Measurements from ENCODE around the gene BPGM.
"Not testable (repeated sequence)": the region's sequence is repeated elsewhere in the genome, so short reads cannot be mapped to it uniquely, and the experiment has no call there.

The BPGM gene

GRCh38 chr7:134685250-134685649 lies 38.6 kb downstream of the BPGM start:
- Histone ChIP-seq H3K27ac (ENCODE audit: insufficient read depth in 1 of 2, low read depth in 1 of 2, low read length in 2 of 2, poor library complexity in 1 of 2, severe bottlenecking in 2 of 2) (no peak overlapping the region), H3K4me3 (ENCODE audit: control insufficient read depth in 1 of 7, extremely low read depth in 1 of 7, insufficient read depth in 4 of 7, low read depth in 2 of 7, low read length in 6 of 7) (no peak overlapping the region), H3K9me3 (ENCODE audit: control extremely low read depth in 1 of 5, control insufficient read depth in 4 of 5, insufficient read depth in 2 of 5, low read depth in 1 of 5, low read length in 4 of 5) (no peaks in the 10 kb centered on the region), H3K27me3 (replicated peaks in 2 of 5; ENCODE audit: control insufficient read depth in 4 of 5, insufficient read depth in 5 of 5, low read length in 4 of 5) (peaks cover 0 to 3% (median 0%) of the 10 kb centered on the region in 5 experiments), H3K4me1 (ENCODE audit: control extremely low read depth in 1 of 4, control insufficient read depth in 4 of 4, insufficient read depth in 4 of 4, low read length in 3 of 4) (no peaks in the 10 kb centered on the region), H3K36me3 (ENCODE audit: control insufficient read depth in 4 of 4, insufficient read depth in 4 of 4, low read length in 3 of 4) (peaks cover 0 to 4% (median under 1%) of the 10 kb centered on the region in 4 experiments)
- POLR2A ChIA-PET, result interaction anchor here (0.7 kb wide), 1 partner anchor 38 kb away, joined by 4 read pairs; no protein-coding TSS in a partner anchor
- no peak for DNase-seq
- WGBS (ENCODE audit: insufficient coverage), result no CpG with 5 or more reads among the region's 2 CpGs
- CTCF ChIA-PET, result interaction anchor here (1.1 to 2.4 kb wide), 4 partner anchors 8 to 50 kb away, joined by 4 to 11 read pairs (median 6); no protein-coding TSS in a partner anchor

- 100% methylated on average over 1 of the region's 6 CpGs for WGBS (ENCODE audit: insufficient coverage)
- H3K4me3 ChIP-seq (ENCODE audit: control insufficient read depth in 1 of 7, extremely low read depth in 1 of 7, insufficient read depth in 4 of 7, low read depth in 2 of 7, low read length in 6 of 7), result no peak overlapping the region
- peaks cover 0 to 12% (median 4%) of the 10 kb centered on the region in 5 experiments for H3K27me3 ChIP-seq (replicated peaks in 2 of 5; ENCODE audit: control insufficient read depth in 4 of 5, insufficient read depth in 5 of 5, low read length in 4 of 5)
- H3K4me1 ChIP-seq (ENCODE audit: control extremely low read depth in 1 of 4, control insufficient read depth in 4 of 4, insufficient read depth in 4 of 4, low read length in 3 of 4), result peaks cover 0 to 5% (median 0%) of the 10 kb centered on the region in 4 experiments
- ChIA-PET POLR2A (no interaction called here), CTCF (interaction anchor here (0.7 to 2.4 kb wide), 8 partner anchors 9 to 485 kb away, joined by 3 to 11 read pairs (median 4); no protein-coding TSS in a partner anchor)
- no peak for DNase-seq
- H3K27ac ChIP-seq (ENCODE audit: insufficient read depth in 1 of 2, low read depth in 1 of 2, low read length in 2 of 2, poor library complexity in 1 of 2, severe bottlenecking in 2 of 2), result no peak overlapping the region
- no peaks in the 10 kb centered on the region for H3K36me3 ChIP-seq (ENCODE audit: control insufficient read depth in 4 of 4, insufficient read depth in 4 of 4, low read length in 3 of 4)
- H3K9me3 ChIP-seq (ENCODE audit: control extremely low read depth in 1 of 5, control insufficient read depth in 4 of 5, insufficient read depth in 2 of 5, low read depth in 1 of 5, low read length in 4 of 5), result no peaks in the 10 kb centered on the region
Observed at GRCh38 chr7:134686786-134687185, 40.1 kb downstream of the BPGM start.

DNA sequence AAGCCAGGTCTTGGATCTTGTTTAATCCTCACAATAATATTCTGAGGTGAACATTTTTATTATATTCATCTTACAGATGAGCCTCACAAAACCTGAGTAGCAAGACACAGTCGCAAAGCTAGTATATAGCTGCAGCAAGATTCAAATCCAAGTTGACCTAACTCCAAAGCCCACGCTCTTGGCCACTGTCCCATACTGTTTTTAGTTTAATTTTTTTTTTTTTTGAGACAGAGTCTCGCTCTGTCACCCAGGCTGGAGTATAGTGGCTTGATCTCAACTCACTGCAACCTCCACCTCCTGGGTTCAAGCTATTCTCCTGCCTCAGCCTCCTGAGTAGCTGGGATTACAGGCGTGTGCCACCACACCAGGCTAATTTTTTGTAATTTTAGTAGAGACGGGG lies 42.9 kb downstream of the BPGM start:
- 93% methylated on average over 3 of the region's 5 CpGs for WGBS (ENCODE audit: insufficient coverage)

DNA sequence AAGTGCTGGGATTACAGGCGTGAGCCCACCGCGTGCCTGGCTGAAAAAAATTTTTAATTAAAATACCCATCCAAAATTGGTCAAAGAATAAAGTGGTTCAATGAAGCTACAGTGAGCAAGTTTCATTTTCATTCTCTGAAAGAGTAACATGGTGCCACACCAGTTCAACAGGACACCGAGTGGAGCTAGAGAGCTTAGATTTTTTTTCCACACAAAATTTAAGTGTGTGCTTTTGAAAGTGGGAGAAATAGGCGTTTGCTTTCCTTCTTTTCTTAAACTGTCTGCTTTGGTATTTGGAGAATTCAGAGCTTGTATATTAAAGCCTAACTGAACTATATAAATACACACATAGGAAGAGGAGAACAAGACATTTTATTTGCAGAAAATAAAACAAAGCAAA lies 43.4 kb downstream of the BPGM start:
- H3K4me1 ChIP-seq (ENCODE audit: control extremely low read depth in 1 of 4, control insufficient read depth in 4 of 4, insufficient read depth in 4 of 4, low read length in 3 of 4), result peaks cover 0 to 10% (median 4%) of the 10 kb centered on the region in 4 experiments
- no peak overlapping the region for H3K27ac ChIP-seq (ENCODE audit: insufficient read depth in 1 of 2, low read depth in 1 of 2, low read length in 2 of 2, poor library complexity in 1 of 2, severe bottlenecking in 2 of 2)
- DNase-seq, result peak in 2 of 3 donors; percentile 28
- POLR2A ChIA-PET, result no interaction called here
- H3K27me3 ChIP-seq (replicated peaks in 2 of 5; ENCODE audit: control insufficient read depth in 4 of 5, insufficient read depth in 5 of 5, low read length in 4 of 5), result peaks cover 0 to 28% (median 4%) of the 10 kb centered on the region in 5 experiments
- H3K36me3 ChIP-seq (ENCODE audit: control insufficient read depth in 4 of 4, insufficient read depth in 4 of 4, low read length in 3 of 4), result no peaks in the 10 kb centered on the region
- no peak overlapping the region for H3K4me3 ChIP-seq (ENCODE audit: control insufficient read depth in 1 of 7, extremely low read depth in 1 of 7, insufficient read depth in 4 of 7, low read depth in 2 of 7, low read length in 6 of 7)
- CTCF ChIA-PET, result interaction anchor here (0.7 to 9.7 kb wide), 18 partner anchors 10 to 296 kb away, joined by 3 to 79 read pairs (median 4); partner anchors contain the start of genes AGBL3 and BPGM
- no CpG with 5 or more reads among the region's 5 CpGs for WGBS (ENCODE audit: insufficient coverage)
- no peaks in the 10 kb centered on the region for H3K9me3 ChIP-seq (ENCODE audit: control extremely low read depth in 1 of 5, control insufficient read depth in 4 of 5, insufficient read depth in 2 of 5, low read depth in 1 of 5, low read length in 4 of 5)

More for the DNA sequence above, 42.9 kb downstream of the BPGM start:
- H3K9me3 ChIP-seq (ENCODE audit: control extremely low read depth in 1 of 5, control insufficient read depth in 4 of 5, insufficient read depth in 2 of 5, low read depth in 1 of 5, low read length in 4 of 5); H3K4me3 ChIP-seq (ENCODE audit: control insufficient read depth in 1 of 7, extremely low read depth in 1 of 7, insufficient read depth in 4 of 7, low read depth in 2 of 7, low read length in 6 of 7); POLR2A ChIA-PET; H3K27ac ChIP-seq (ENCODE audit: insufficient read depth in 1 of 2, low read depth in 1 of 2, low read length in 2 of 2, poor library complexity in 1 of 2, severe bottlenecking in 2 of 2); DNase-seq; H3K36me3 ChIP-seq (ENCODE audit: control insufficient read depth in 4 of 4, insufficient read depth in 4 of 4, low read length in 3 of 4): not testable (repeated sequence)
- H3K27me3 ChIP-seq (replicated peaks in 2 of 5; ENCODE audit: control insufficient read depth in 4 of 5, insufficient read depth in 5 of 5, low read length in 4 of 5), result peaks cover 0 to 28% (median 4%) of the 10 kb centered on the region in 5 experiments
- H3K4me1 ChIP-seq (ENCODE audit: control extremely low read depth in 1 of 4, control insufficient read depth in 4 of 4, insufficient read depth in 4 of 4, low read length in 3 of 4), result peaks cover 0 to 10% (median 4%) of the 10 kb centered on the region in 4 experiments
- CTCF ChIA-PET, result interaction anchor here (0.9 to 9.7 kb wide), 14 partner anchors 10 to 296 kb away, joined by 3 to 79 read pairs (median 4); partner anchors contain the start of genes AGBL3 and BPGM

DNA sequence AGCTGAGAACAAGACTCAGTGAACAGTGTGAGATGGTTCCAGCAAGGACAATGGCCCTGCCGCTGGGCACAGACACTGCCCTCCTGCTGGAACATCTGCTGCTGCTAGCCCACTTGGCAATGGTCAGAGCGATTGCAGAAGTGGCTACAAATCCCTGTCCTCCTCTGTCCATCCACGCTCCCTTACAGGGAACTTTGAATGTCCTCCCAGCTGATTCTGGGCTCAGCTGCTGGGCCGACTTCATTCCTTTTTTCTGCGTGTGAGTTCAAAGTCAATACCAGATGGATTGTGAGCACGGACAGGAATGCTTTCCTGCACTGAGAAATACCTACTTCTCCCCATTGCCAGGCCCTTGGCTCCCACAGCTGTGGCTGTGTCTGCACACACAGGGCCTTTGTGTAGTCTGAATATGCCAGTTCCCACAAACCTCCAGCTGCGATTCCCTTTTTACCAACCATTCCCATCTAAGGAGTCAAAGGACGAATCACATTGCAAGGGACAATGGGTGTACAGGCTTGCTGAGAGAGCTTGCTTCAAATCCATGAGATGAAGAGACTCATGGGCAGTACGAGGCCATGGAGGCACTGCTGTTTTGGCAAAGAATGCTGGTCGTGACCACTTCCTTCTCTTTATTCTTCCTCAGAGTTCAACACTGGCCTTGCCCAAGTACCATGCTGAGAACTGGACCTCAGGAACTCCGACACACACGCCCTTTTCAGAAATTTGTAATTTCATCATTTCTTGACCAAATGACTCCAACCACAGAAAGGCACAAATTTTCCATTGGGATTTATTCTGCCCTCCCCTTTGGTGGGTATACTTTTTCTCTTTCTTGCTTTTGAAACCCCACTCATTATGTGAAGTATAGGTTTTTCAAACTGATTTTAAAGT lies 44.2 kb downstream of the BPGM start:
- WGBS (ENCODE audit: insufficient coverage), result 79% methylated on average over 10 of the region's 12 CpGs
- POLR2A ChIA-PET, result interaction anchor here (0.7 to 1.8 kb wide), 2 partner anchors 38 to 45 kb away, joined by 3 to 6 read pairs; partner anchors contain the start of gene BPGM

DNA sequence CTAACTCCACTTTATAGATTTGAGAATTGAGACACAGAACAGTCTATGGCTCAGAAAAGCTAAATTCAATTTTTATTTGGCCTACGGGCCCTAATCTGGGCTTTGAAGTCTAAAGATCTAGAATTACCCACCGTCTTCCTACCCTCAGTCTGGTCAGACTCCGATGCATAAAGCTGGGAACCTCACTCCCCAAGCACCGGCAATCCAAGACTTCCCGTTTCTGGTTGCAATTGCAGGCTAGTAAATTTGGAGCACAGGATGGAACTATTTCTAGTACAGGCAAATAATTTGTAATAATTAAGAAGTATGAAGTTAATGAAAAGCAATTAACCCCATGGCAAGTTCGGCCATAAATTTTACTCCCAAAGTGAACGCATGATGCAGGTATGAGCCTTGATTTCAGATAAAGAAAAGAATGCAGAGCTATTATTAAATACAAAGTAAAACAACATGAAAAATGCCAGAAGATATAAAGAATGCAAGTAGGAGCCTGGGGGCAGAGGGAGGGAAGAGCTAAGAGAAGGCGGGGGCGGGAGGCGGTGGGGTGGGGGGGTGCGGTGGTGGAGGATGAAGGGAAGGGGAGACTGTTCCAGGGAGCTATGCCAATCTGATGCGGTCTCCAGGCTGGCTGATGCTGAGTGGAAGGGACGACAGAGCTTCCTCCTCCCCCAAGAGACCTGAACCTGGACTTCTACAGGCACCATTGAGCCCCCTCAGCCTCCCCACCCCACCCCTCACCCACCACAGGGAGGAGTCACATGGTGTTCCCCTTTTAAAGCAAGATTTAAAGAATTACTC lies 45.1 kb downstream of the BPGM start:
- no peak overlapping the region for H3K4me3 ChIP-seq (ENCODE audit: control insufficient read depth in 1 of 7, extremely low read depth in 1 of 7, insufficient read depth in 4 of 7, low read depth in 2 of 7, low read length in 6 of 7)
- H3K4me1 ChIP-seq (ENCODE audit: control extremely low read depth in 1 of 4, control insufficient read depth in 4 of 4, insufficient read depth in 4 of 4, low read length in 3 of 4), result peaks cover 0 to 10% (median 4%) of the 10 kb centered on the region in 4 experiments
- peak in 2 of 3 donors; percentile 28 to 31 for DNase-seq

More for the DNA sequence above, 44.2 kb downstream of the BPGM start:
- Histone ChIP-seq H3K27me3 (replicated peaks in 2 of 5; ENCODE audit: control insufficient read depth in 4 of 5, insufficient read depth in 5 of 5, low read length in 4 of 5) (peaks cover 0 to 29% (median 4%) of the 10 kb centered on the region in 5 experiments), H3K27ac (ENCODE audit: insufficient read depth in 1 of 2, low read depth in 1 of 2, low read length in 2 of 2, poor library complexity in 1 of 2, severe bottlenecking in 2 of 2) (no peak overlapping the region), H3K36me3 (ENCODE audit: control insufficient read depth in 4 of 4, insufficient read depth in 4 of 4, low read length in 3 of 4) (no peaks in the 10 kb centered on the region), H3K9me3 (ENCODE audit: control extremely low read depth in 1 of 5, control insufficient read depth in 4 of 5, insufficient read depth in 2 of 5, low read depth in 1 of 5, low read length in 4 of 5) (no peaks in the 10 kb centered on the region), H3K4me1 (ENCODE audit: control extremely low read depth in 1 of 4, control insufficient read depth in 4 of 4, insufficient read depth in 4 of 4, low read length in 3 of 4) (peaks cover 0 to 10% (median 4%) of the 10 kb centered on the region in 4 experiments), H3K4me3 (ENCODE audit: control insufficient read depth in 1 of 7, extremely low read depth in 1 of 7, insufficient read depth in 4 of 7, low read depth in 2 of 7, low read length in 6 of 7) (no peak overlapping the region)
- DNase-seq, result no peak
- CTCF ChIA-PET, result interaction anchor here (0.6 to 9.7 kb wide), 20 partner anchors 9 to 810 kb away, joined by 3 to 79 read pairs (median 4); partner anchors contain the start of genes AGBL3 and BPGM

More for the DNA sequence above, 45.1 kb downstream of the BPGM start:
- Histone ChIP-seq H3K27ac (ENCODE audit: insufficient read depth in 1 of 2, low read depth in 1 of 2, low read length in 2 of 2, poor library complexity in 1 of 2, severe bottlenecking in 2 of 2) (no peak overlapping the region), H3K36me3 (ENCODE audit: control insufficient read depth in 4 of 4, insufficient read depth in 4 of 4, low read length in 3 of 4) (no peaks in the 10 kb centered on the region), H3K27me3 (replicated peaks in 2 of 5; ENCODE audit: control insufficient read depth in 4 of 5, insufficient read depth in 5 of 5, low read length in 4 of 5) (peaks cover 0 to 29% (median 4%) of the 10 kb centered on the region in 5 experiments), H3K9me3 (ENCODE audit: control extremely low read depth in 1 of 5, control insufficient read depth in 4 of 5, insufficient read depth in 2 of 5, low read depth in 1 of 5, low read length in 4 of 5) (peaks cover 0 to 2% (median 0%) of the 10 kb centered on the region in 5 experiments)
- CTCF ChIA-PET, result interaction anchor here (0.6 to 9.7 kb wide), 8 partner anchors 12 to 809 kb away, joined by 3 to 79 read pairs (median 4); partner anchors contain the start of gene BPGM
- POLR2A ChIA-PET, result interaction anchor here (1.8 kb wide), 1 partner anchor 45 kb away, joined by 6 read pairs; the partner anchor contains the start of gene BPGM
- WGBS (ENCODE audit: insufficient coverage), result 67% methylated on average over 2 of the region's 13 CpGs

Measured in common myeloid progenitor, CD34-positive (primary cell).